Breast epithelium (tissue), 3 donors: ENCODE measurements around the gene GPC6.

Source experiments
- POLR2A ChIP-seq: fragments of 450-650 bp; IDR thresholded peaks from one replicate; pipeline ENCODE4 v1.6.1; 2016; ENCODE audit warnings: antibody characterized with exemption, mild to moderate bottlenecking, moderate library complexity
- TF ChIP-seq, protein P1 (sequence below), 3 donors: fragments of 450-650 bp; IDR thresholded peaks; one replicate each; pipeline ENCODE4 v1.5.1; 2016 to 2017; ENCODE audit warnings: antibody characterized with exemption in 3 of 3, mild to moderate bottlenecking in 3 of 3, moderate library complexity in 3 of 3

DNA sequence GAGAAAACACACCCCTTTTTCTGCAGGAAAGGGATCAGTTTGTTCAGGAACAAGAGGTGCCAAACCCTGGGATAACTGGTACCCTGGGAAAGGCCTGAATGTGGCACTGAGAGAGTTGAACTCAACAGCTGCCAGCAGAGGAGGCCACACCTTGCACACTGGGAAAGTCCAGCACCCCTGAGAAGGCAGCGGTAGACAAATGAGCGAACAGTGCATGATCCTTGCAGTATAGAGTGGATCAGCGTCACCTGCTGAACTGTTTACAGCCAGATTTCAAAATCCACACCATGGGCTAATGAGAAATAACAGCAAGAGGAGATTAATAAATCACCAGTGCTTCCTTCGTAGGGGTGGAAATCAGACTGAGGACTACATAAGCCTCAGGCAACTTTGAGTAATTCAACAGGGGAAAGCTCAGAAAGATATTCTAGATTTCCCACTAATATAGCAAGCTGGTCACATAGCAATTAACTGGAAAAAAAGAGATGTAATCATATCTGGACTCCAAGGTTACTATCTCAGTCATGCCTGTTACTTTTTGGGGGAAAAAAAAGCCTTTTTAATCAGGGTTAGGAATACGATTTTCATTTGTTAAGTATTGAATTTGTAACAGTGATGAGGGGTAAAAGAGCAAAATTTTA is 1200.8 kb downstream of the GPC6 start:
- TF ChIP-seq POLR2A: no peak
- TF ChIP-seq, protein P1, sequence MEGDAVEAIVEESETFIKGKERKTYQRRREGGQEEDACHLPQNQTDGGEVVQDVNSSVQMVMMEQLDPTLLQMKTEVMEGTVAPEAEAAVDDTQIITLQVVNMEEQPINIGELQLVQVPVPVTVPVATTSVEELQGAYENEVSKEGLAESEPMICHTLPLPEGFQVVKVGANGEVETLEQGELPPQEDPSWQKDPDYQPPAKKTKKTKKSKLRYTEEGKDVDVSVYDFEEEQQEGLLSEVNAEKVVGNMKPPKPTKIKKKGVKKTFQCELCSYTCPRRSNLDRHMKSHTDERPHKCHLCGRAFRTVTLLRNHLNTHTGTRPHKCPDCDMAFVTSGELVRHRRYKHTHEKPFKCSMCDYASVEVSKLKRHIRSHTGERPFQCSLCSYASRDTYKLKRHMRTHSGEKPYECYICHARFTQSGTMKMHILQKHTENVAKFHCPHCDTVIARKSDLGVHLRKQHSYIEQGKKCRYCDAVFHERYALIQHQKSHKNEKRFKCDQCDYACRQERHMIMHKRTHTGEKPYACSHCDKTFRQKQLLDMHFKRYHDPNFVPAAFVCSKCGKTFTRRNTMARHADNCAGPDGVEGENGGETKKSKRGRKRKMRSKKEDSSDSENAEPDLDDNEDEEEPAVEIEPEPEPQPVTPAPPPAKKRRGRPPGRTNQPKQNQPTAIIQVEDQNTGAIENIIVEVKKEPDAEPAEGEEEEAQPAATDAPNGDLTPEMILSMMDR (IDR thresholded peaks at IDR 0.05): no peak
